Subcutaneous adipose tissue (tissue), 4 donors: ENCODE results near the gene S1PR4. TPM values are rescaled to one million over a fixed set of nuclear protein-coding genes. Genes with fewer than 3 reads are reported as not detected.

Experiments used
- CTCF ChIP-seq: fragments of 450-650 bp; IDR thresholded peaks from one replicate; pipeline ENCODE4 v1.5.1; 2016; ENCODE audit warnings: low read depth, mild to moderate bottlenecking, control low read depth, antibody characterized with exemption, moderate library complexity
- total RNA-seq, 4 donors: library from RNA; depleted of rRNA; stranded (reverse); fragments of >200 nt; gene quantifications; one replicate each; pipeline ENCODE4 v1.1.0, GENCODE V29; 2016

S1PR4 gene
- total RNA-seq, 4 donors from 2014 or later, result 0.49 to 4.9 (median 3.1) TPM

DNA sequence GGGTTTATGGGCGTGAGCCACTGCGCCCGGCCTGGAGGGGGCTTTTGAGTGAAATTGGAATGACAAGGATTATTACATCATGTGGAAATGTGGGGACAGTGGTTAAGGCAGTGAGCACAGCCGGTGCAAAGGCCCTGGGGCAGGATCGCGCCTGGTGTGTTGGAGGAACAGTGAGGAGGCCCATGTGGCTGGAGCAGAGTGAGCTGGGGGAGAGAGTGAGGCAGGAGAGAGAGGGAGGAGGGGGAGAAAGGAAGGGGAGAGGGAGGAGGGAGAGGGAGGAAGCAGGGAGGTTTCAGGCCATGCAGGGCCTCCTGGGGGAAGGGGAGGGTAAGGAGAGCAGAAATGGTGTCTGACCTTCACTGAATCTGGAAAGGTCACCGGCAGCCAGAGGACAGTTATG lies 34.6 kb downstream of the S1PR4 start:
- TF ChIP-seq CTCF, result no peak

GRCh38 chr19:3216874-3217273 lies 38.3 kb downstream of the S1PR4 start:
- TF ChIP-seq CTCF, result no peak

GRCh38 chr19:3220576-3220975 lies 42.0 kb downstream of the S1PR4 start:
- no peak for TF ChIP-seq CTCF

DNA sequence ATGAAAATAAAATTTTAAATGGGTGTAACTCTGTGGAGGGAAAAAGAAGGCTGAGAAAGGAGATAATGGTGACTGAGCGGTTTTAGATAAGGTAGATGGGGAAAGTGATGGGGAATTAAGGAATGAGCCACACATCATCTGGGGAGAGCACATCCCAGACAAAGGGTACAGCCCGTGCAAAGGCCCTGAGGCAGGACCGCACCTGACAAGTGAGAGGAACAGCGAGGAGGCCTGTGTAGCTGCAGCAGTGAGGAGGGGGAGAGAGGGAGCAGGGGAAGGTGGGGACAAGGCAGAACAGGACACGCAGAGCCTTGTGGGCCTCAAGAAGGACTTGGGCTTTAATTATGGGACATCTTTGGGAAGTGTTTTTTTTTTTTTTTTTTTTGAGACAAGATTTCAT lies 44.1 kb downstream of the S1PR4 start:
- no peak for TF ChIP-seq CTCF

- TF ChIP-seq CTCF, result no peak
Observed at GRCh38 chr19:3224346-3225168, 46.0 kb downstream of the S1PR4 start, which contains the start of gene CELF5. Gene CELF5, plus strand, starts transcription at chr19:3224661. Its CDS starts 79 bp downstream, at chr19:3224740.

DNA sequence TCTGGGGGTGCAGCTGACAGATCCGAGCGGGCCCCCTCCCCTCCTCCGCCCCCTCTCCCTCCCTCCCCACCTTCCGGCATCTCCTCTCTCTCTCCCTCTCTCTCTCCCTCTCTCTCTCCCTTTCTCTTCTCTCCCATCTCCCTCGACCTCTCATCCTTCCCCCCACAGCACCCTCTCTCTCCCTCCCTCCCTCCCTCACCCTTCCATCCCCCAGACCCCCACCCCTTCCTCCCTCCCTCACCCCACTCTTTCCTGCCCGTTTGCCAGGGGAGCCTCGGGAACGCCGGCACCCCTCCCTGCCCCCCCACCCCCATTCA lies 46.6 kb downstream of the S1PR4 start:
- no peak for TF ChIP-seq CTCF

- TF ChIP-seq CTCF, result no peak
Observed at GRCh38 chr19:3225677-3226093, 47.1 kb downstream of the S1PR4 start.
